Heart left ventricle (tissue), 16 donors: Measurements from ENCODE around the gene TNFRSF1B. TPM values are rescaled to one million over a fixed set of nuclear protein-coding genes. Genes with fewer than 3 reads are reported as not detected.

Experiments used
- ATAC-seq, 4 donors: fragments of 200-7000 bp; cut with Tn5 transposase; one replicate each; pipeline ENCODE4 v1.9.1; 2020 to 2022; ENCODE audit warnings: moderate library complexity in 4 of 4, mild to moderate bottlenecking in 3 of 4, moderate number of reproducible peaks in 1 of 4
- DNase-seq, 5 donors: peaks; one replicate each; pipeline ENCODE4 v3.0.0-alpha.2; 2020
- H3K27ac ChIP-seq, 12 donors: fragments of 200-600 bp; sonication (generic) in 4 of 12; one replicate each; pipeline versions ENCODE4 v1.5.0 to v1.8.0; 2016 to 2022; ENCODE audit warnings: mild to moderate bottlenecking in 2 of 12
- H3K27me3 ChIP-seq, 9 donors: fragments of 200-600 bp; sonication (generic) in 2 of 9; one replicate each; pipeline versions ENCODE4 v1.5.1 to v1.8.0; 2016 to 2022; ENCODE audit warnings: mild to moderate bottlenecking in 3 of 9
- H3K36me3 ChIP-seq, 9 donors: fragments of 200-600 bp; sonication (generic) in 2 of 9; one replicate each; pipeline versions ENCODE4 v1.5.0 to v1.8.0; 2018 to 2022; ENCODE audit warnings: mild to moderate bottlenecking in 2 of 9
- H3K4me1 ChIP-seq, 12 donors: fragments of 200-600 bp; sonication (generic) in 4 of 12; one replicate each; pipeline versions ENCODE4 v1.5.0 to v1.8.0; 2016 to 2022; ENCODE audit warnings: mild to moderate bottlenecking in 3 of 12
- H3K4me3 ChIP-seq, 12 donors: fragments of 200-600 bp; sonication (generic) in 4 of 12; one replicate each; pipeline versions ENCODE4 v1.5.0 to v1.8.0; 2017 to 2022; ENCODE audit warnings: mild to moderate bottlenecking in 9 of 12, moderate library complexity in 4 of 12
- H3K9me3 ChIP-seq, 12 donors: fragments of 200-600 bp; sonication (generic) in 4 of 12; one replicate each; pipeline versions ENCODE4 v1.5.0 to v1.8.0; 2016 to 2022; ENCODE audit warnings: mild to moderate bottlenecking in 1 of 12
- CTCF ChIP-seq, 12 donors: fragments of 200-600 bp; sonication (generic) in 4 of 12; IDR thresholded peaks; one replicate each; pipeline versions ENCODE4 v1.5.0 to v1.8.0; 2018 to 2022; ENCODE audit warnings: antibody characterized with exemption in 12 of 12, mild to moderate bottlenecking in 5 of 12
- POLR2A ChIP-seq, 2 donors: fragments of 450-650 bp; IDR thresholded peaks; one replicate each; pipeline ENCODE4 v1.6.1; 2017; ENCODE audit warnings: antibody characterized with exemption in 2 of 2, mild to moderate bottlenecking in 2 of 2, moderate library complexity in 2 of 2
- WGBS, 4 donors: extraction: QIAGEN DNeasy Blood & Tissue Kit in 2 of 4; methylation state at CpG; one replicate each; pipeline versions ENCODE4 v1.1.5 to v1.1.7; 2013 to 2018; 5-methylcytosine and 5-hydroxymethylcytosine counted together
- intact Hi-C, 10 donors: fragments of 100-400 bp; cut with DNase I; formaldehyde crosslinking; loops; one replicate each; pipeline versions ENCODE4 v1.11.1 to v1.14.2; 2022
- polyA plus RNA-seq, 2 donors: library from polyadenylated mRNA; stranded (reverse); fragments of 200-250 nt; gene quantifications; one replicate each; pipeline ENCODE4 v1.2.3, GENCODE V29; 2013
- total RNA-seq, 9 donors: library from RNA; depleted of rRNA in 2 of 9; stranded (reverse); fragments of >200 nt in 2 of 9; fragmentation: NEBNext Ultra II Directional in 3 of 9; extraction: Animal tissue kit (Norgen Biotek cat#: 25700) in 3 of 9; gene quantifications; one replicate each; pipeline versions ENCODE4 v1.1.0 to v1.2.4, GENCODE V29; 2016 to 2023
- donor health status: ischemic (EF 13 %, LVEDD 7.1; RV severe dilation, severe dysfunction).
- donor health status: healthy with polysubstance abuse.
- donor health status: DM: no; HTN: yes; CAD: no.
- donor health status: DM: no; HTN: no; CAD: no.
- donor health status: ischemic (EF 25% LVEDD 6.9; RV normal size, moderate dysfunction).
- donor health status: ischemic (EF 25% LVEDD 5.7; RV mildly dilated, moderate dysfunction).
- donor health status: healthy.
- donor health status: DM: yes; HTN: yes; CAD: no.
- donor health status: ischemic (EF 35%, LVEDD 5.7; RV mildly dilated, moderate dysfunction).
- donor health status: nonischemic (EF 11% LVEDD 7.7; RV severe dilation, severe dysfunction).
- donor health status: DM: yes; HTN: yes; CAD: no.
- donor health status: PGD.
- donor health status: ischemic (EF 29% LVEDD 5.4; RV normal size, mild dysfunction).
- donor health status: nonischemic (EF 23%, LVEDD 6.1; RV moderate dilation, normal function).

Gene TNFRSF1B
- total and polyA plus RNA-seq, 11 donors: 8.6 to 71.0 (median 14.9) TPM

- intact Hi-C loops: no loop called here
- 82 to 84% (median 83%) methylated on average over 7 of the region's 7 CpGs for WGBS, 4 donors
- H3K4me1 ChIP-seq: peaks cover 3 to 34% (median 15%) of the 10 kb centered on the region in 12 donors
- no peak for ATAC-seq
- H3K36me3 ChIP-seq: peaks cover 0 to 1% (median 0%) of the 10 kb centered on the region in 9 donors
- no peaks in the 10 kb centered on the region for H3K9me3 ChIP-seq
- TF ChIP-seq CTCF (IDR thresholded peaks at IDR 0.05) (no peak), POLR2A (IDR thresholded peaks at IDR 0.05) (no peak)
- DNase-seq: no peak
- H3K27ac ChIP-seq: no peak overlapping the region
- H3K27me3 ChIP-seq: no peaks in the 10 kb centered on the region
- no peak overlapping the region for H3K4me3 ChIP-seq
Measured at GRCh38 chr1:12228979-12229378, 62.2 kb downstream of the TNFRSF1B start.

- peak overlapping the region in 3 of 12 donors; percentile 92 to 97 (median 93) for H3K27ac ChIP-seq
- ATAC-seq (peak in 2 of 4 donors; percentile 2 to 3), DNase-seq (no peak)
- H3K4me1 ChIP-seq: peaks cover 3 to 34% (median 15%) of the 10 kb centered on the region in 12 donors
- WGBS, 4 donors: 64 to 74% (median 66%) methylated on average over 13 of the region's 13 CpGs
- no peak for TF ChIP-seq CTCF (IDR thresholded peaks at IDR 0.05)
- no peak for TF ChIP-seq POLR2A (IDR thresholded peaks at IDR 0.05)
- intact Hi-C loops: no loop called here
- H3K9me3 ChIP-seq: no peaks in the 10 kb centered on the region
- H3K36me3 ChIP-seq: peaks cover 0 to 5% (median 0%) of the 10 kb centered on the region in 9 donors
- peak overlapping the region in 9 of 12 donors; percentile 72 to 100 (median 99) for H3K4me3 ChIP-seq
- H3K27me3 ChIP-seq: no peaks in the 10 kb centered on the region
Measured at GRCh38 chr1:12229386-12229834, 62.6 kb downstream of the TNFRSF1B start.

- WGBS, 4 donors: 0 to 1% (median 0%) methylated on average over 4 to 77 of the region's 77 CpGs
- intact Hi-C loops: no loop called here
- no peaks in the 10 kb centered on the region for H3K9me3 ChIP-seq
- ATAC-seq (peak; percentile 58 to 87 (median 80)), DNase-seq (peak; percentile 86 to 94 (median 87))
- peaks cover 3 to 34% (median 15%) of the 10 kb centered on the region in 12 donors for H3K4me1 ChIP-seq
- peak within 1 kb of the TSS; percentile 55 to 100 (median 96) for H3K4me3 ChIP-seq
- H3K27ac ChIP-seq: peak within 1 kb of the TSS; percentile 49 to 97 (median 92)
- peak; percentile 73 to 98 (median 94) for TF ChIP-seq CTCF (IDR thresholded peaks at IDR 0.05)
- peak; percentile 29 to 73 for TF ChIP-seq POLR2A (IDR thresholded peaks at IDR 0.05)
- no peaks in the 10 kb centered on the region for H3K27me3 ChIP-seq
- peaks cover 0 to 11% (median 4%) of the 10 kb centered on the region in 9 donors for H3K36me3 ChIP-seq
Measured at GRCh38 chr1:12229835-12230548, 63.2 kb downstream of the TNFRSF1B start, which contains the start of gene VPS13D. Gene VPS13D, plus strand, starts transcription at chr1:12230030. Its CDS starts 4,237 bp downstream, at chr1:12234267.

- Histone ChIP-seq H3K4me3 (peak overlapping the region; percentile 55 to 100 (median 96)), H3K4me1 (peaks cover 3 to 34% (median 15%) of the 10 kb centered on the region in 12 donors), H3K27ac (peak overlapping the region; percentile 49 to 97 (median 92)), H3K9me3 (no peaks in the 10 kb centered on the region), H3K36me3 (peaks cover 0 to 18% (median 11%) of the 10 kb centered on the region in 9 donors), H3K27me3 (no peaks in the 10 kb centered on the region)
- WGBS, 4 donors: 0 to 1% (median 1%) methylated on average over 16 to 36 of the region's 36 CpGs
- intact Hi-C loops: no loop called here
- DNase-seq (peak; percentile 63 to 78 (median 77)), ATAC-seq (peak; percentile 77 to 87 (median 83))
- no peak for TF ChIP-seq POLR2A (IDR thresholded peaks at IDR 0.05)
- no peak for TF ChIP-seq CTCF (IDR thresholded peaks at IDR 0.05)
Measured at GRCh38 chr1:12230549-12231275, 63.9 kb downstream of the TNFRSF1B start.
